NCI-H446 (cell line): ENCODE results near the gene HMBS.
"Not testable (repeated sequence)": the region's sequence is repeated elsewhere in the genome, so short reads cannot be mapped to it uniquely, and the experiment has no call there.

Experiments
- DNase-seq, 2 experiments: peaks; one replicate each; lab custom pipeline; 2025; lab: John Stamatoyannopoulos, UW

Gene HMBS

GRCh38 chr11:119118946-119119345 is 34.3 kb downstream of the HMBS start:
- no peak for DNase-seq

- peak; percentile 51 to 52 for DNase-seq
These were observed 35.9 kb downstream of the HMBS start for GRCh38 chr11:119120639-119121007.

- DNase-seq, result peak; percentile 98 to 99
These were observed 36.5 kb downstream of the HMBS start, which contains the start of gene HINFP for GRCh38 chr11:119121008-119121810. TSS of gene HINFP (plus strand) at chr11:119121580. CDS start at chr11:119126945, 5,365 bp downstream.

GRCh38 chr11:119121811-119122124 is 37.1 kb downstream of the HMBS start:
- DNase-seq, result no peak

GRCh38 chr11:119125821-119126220 is 41.1 kb downstream of the HMBS start:
- no peak for DNase-seq

GRCh38 chr11:119126675-119127268 is 42.1 kb downstream of the HMBS start:
- no peak for DNase-seq

- no peak for DNase-seq
These were observed 46.0 kb downstream of the HMBS start for GRCh38 chr11:119130662-119131061.

GRCh38 chr11:119134389-119134978 is 49.8 kb downstream of the HMBS start:
- peak in 1 of 2 experiments; percentile 24 for DNase-seq

GRCh38 chr11:119139276-119139675 is 54.6 kb downstream of the HMBS start:
- not testable (repeated sequence) for DNase-seq
